ENCODE data around the gene PLEKHS1.
"Not testable (repeated sequence)": the region's sequence is repeated elsewhere in the genome, so short reads cannot be mapped to it uniquely, and the experiment has no call there.

Gene PLEKHS1

GRCh38 chr10:113801569-113801968, 50.1 kb downstream of the PLEKHS1 start:
- DNase-seq (ENCODE audit: low read depth) = no peak

GRCh38 chr10:113802997-113803396, 51.5 kb downstream of the PLEKHS1 start:
- DNase-seq (ENCODE audit: low read depth) = no peak

GRCh38 chr10:113806503-113806902, 55.0 kb downstream of the PLEKHS1 start:
- no peak for DNase-seq (ENCODE audit: low read depth)

- no peak for DNase-seq (ENCODE audit: low read depth)
Observed at GRCh38 chr10:113808168-113808567, 56.7 kb downstream of the PLEKHS1 start.

GRCh38 chr10:113814700-113815099, 63.2 kb downstream of the PLEKHS1 start:
- not testable (repeated sequence) for DNase-seq (ENCODE audit: low read depth)

GRCh38 chr10:113819989-113820388, 68.5 kb downstream of the PLEKHS1 start:
- DNase-seq (ENCODE audit: low read depth) = no peak

- DNase-seq (ENCODE audit: low read depth) = no peak
Observed at GRCh38 chr10:113820507-113820906, 69.0 kb downstream of the PLEKHS1 start.

GRCh38 chr10:113821306-113821705, 69.8 kb downstream of the PLEKHS1 start:
- not testable (repeated sequence) for DNase-seq (ENCODE audit: low read depth)

GRCh38 chr10:113822174-113822573, 70.7 kb downstream of the PLEKHS1 start:
- DNase-seq (ENCODE audit: low read depth) = no peak

- no peak for DNase-seq (ENCODE audit: low read depth)
Observed at GRCh38 chr10:113823389-113823788, 71.9 kb downstream of the PLEKHS1 start.

- DNase-seq (ENCODE audit: low read depth) = no peak
Observed at GRCh38 chr10:113825791-113826190, 74.3 kb downstream of the PLEKHS1 start.

GRCh38 chr10:113828567-113828966, 77.1 kb downstream of the PLEKHS1 start:
- not testable (repeated sequence) for DNase-seq (ENCODE audit: low read depth)
